GM12864 (cell line): ENCODE data around the gene LRRC3.

Source experiments
- DNase-seq: peaks from one replicate; pipeline ENCODE4 v3.0.0-alpha.2; 2011; ENCODE audit warnings: low read depth
- H3K4me3 ChIP-seq: 2 replicates; pipeline ENCODE4 v1.5.1; 2011; ENCODE audit warnings: mild to moderate bottlenecking, low read depth, low read length, control low read depth
- CTCF ChIP-seq: IDR thresholded peaks from 2 replicates; pipeline ENCODE4 v1.5.1; 2011; ENCODE audit warnings: low read depth, mild to moderate bottlenecking, moderate library complexity, low read length, control low read depth, inconsistent platforms; ENCODE audit errors: missing control alignments

Gene LRRC3

GRCh38 chr21:44432841-44433790 is 22.2 kb upstream of the LRRC3 start:
- TF ChIP-seq CTCF, result no peak
- no peak for DNase-seq
- H3K4me3 ChIP-seq, result no peak overlapping the region

DNA sequence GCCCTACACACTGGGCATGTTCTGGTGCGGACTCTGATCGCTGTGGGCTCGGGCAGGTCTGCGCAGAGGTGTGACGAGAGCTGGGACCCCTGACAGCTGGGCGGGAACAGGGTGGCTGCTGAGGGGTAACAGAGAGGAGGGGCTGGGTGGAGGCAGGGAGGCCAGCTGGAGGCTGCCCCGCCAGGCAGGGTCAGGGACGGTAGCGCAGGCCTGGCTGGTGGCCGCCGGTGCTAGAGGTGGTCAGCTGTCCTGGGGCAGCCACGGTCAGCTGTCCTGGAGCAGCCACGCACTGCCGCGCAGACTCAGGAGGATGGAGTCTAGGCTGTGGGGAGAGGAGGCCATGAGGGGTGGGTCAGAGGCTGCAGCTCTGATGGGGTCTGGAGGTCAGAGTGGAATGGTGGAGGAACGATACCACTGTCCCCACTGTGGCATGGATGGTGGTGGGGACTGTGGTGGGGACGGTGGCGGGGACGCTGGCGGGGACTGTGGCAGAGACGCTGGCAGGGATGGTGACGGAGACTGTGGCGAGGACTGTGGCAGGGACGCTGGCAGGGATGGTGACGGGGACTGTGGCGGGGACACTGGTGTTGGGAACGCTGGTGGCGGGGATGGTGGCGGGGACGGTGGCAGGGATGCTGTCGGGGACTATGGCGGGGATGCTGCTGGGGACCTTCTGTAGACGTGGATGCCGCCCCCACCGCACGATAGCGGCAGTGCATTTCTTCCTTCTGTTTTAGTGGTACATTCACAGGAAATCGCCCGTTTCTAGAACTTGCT is 21.3 kb upstream of the LRRC3 start:
- DNase-seq, result no peak
- no peak overlapping the region for H3K4me3 ChIP-seq
- no peak for TF ChIP-seq CTCF

DNA sequence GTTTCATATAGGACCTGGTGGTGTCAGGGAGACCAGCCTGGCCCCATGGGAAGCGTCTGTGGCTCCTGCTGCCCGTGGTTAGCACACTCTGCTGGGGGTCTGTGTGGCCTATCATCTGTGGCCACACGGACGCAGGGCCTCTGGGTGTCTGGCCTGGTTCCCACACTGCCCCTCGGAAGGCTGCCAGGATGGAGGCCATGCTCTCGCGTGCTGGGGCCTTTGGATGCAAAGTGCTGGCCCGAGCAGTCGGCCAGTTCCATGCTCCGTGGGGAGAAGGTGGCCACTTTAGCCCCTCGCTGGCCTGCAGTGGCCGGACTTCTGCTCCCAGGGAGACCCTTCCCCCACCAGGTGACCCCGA is 20.8 kb upstream of the LRRC3 start:
- H3K4me3 ChIP-seq, result no peak overlapping the region
- TF ChIP-seq CTCF, result no peak
- DNase-seq, result no peak

- H3K4me3 ChIP-seq, result no peak overlapping the region
- TF ChIP-seq CTCF, result no peak
- DNase-seq, result no peak
Observed at GRCh38 chr21:44434936-44435635, 20.2 kb upstream of the LRRC3 start.

- DNase-seq, result no peak
- H3K4me3 ChIP-seq, result no peak overlapping the region
- TF ChIP-seq CTCF, result no peak
Observed at GRCh38 chr21:44436111-44436611, 19.1 kb upstream of the LRRC3 start.

- no peak for TF ChIP-seq CTCF
Observed at GRCh38 chr21:44436958-44437357, 18.4 kb upstream of the LRRC3 start.

More at GRCh38 chr21:44436958-44437357, 18.4 kb upstream of the LRRC3 start:
- H3K4me3 ChIP-seq, result no peak overlapping the region
- no peak for DNase-seq
